PFSK-1 (cell line): ENCODE results near the gene KIRREL3.

Experiments
- FOXP2 ChIP-seq: optimal IDR thresholded peaks from 2 replicates; pipeline ENCODE3; 2011; ENCODE audit warnings: borderline replicate concordance, control low read depth, inconsistent platforms; ENCODE audit not compliant: insufficient read depth; ENCODE audit errors: extremely low read length, extremely low read depth
- POLR2AphosphoS5 ChIP-seq: IDR thresholded peaks from 2 replicates; pipeline ENCODE4 v1.6.1; 2012; ENCODE audit warnings: low read depth, mild to moderate bottlenecking, control low read depth, low read length, moderate library complexity
- SIN3A ChIP-seq: IDR thresholded peaks from 2 replicates; pipeline ENCODE4 v1.6.1; 2012; ENCODE audit warnings: mild to moderate bottlenecking, low read length, moderate library complexity, borderline replicate concordance; ENCODE audit not compliant: insufficient read depth
- TF ChIP-seq, protein P1 (sequence below), 2 experiments: IDR thresholded peaks; 2 replicates each; pipeline versions ENCODE4 v1.6.1 to v1.8.0; 2011 to 2012; ENCODE audit warnings: low read depth in 2 of 2, low read length in 2 of 2, control low read depth in 1 of 2, inconsistent platforms in 1 of 2, mild to moderate bottlenecking in 1 of 2, moderate library complexity in 1 of 2; ENCODE audit not compliant: insufficient read depth in 1 of 2

DNA sequence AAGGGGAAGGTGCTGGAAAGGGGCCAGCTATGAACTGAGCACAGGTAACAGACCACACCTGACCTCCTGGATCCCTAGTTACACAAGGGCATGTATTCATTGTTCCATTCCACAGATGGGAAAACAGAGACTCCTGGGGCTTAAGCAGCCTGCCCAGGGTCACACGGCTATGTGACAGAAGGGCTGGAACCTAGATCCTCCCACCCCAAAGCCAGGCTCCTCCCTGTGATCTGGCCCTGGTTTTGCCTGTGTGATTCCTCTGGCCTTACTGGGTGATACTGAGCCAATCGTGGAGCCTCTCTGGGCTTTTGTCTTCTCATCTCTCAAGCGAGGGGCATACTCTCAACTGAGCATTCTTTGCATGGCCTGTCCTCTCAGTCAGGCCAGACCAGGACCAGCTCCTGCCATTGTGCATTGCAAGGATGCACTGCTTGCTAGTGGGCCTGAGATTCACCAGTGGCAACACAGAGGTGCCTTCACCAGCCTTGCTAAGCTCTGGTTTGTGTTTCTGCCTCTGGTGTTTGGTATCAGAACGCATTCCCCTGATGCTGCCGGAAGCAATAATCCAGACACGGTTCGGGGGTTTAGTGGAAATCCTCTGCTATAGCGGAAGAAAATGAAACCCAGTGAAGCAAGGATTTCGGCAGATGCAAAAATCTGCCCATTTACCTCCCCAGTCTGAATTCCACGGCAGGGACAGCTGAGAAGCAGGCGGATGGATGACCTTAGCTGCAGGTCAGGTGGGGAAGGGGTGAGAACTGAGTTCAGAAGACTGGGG lies 418.5 kb downstream of the KIRREL3 start:
- TF ChIP-seq POLR2AphosphoS5 = no peak
- TF ChIP-seq FOXP2 = no peak
- TF ChIP-seq, protein P1, sequence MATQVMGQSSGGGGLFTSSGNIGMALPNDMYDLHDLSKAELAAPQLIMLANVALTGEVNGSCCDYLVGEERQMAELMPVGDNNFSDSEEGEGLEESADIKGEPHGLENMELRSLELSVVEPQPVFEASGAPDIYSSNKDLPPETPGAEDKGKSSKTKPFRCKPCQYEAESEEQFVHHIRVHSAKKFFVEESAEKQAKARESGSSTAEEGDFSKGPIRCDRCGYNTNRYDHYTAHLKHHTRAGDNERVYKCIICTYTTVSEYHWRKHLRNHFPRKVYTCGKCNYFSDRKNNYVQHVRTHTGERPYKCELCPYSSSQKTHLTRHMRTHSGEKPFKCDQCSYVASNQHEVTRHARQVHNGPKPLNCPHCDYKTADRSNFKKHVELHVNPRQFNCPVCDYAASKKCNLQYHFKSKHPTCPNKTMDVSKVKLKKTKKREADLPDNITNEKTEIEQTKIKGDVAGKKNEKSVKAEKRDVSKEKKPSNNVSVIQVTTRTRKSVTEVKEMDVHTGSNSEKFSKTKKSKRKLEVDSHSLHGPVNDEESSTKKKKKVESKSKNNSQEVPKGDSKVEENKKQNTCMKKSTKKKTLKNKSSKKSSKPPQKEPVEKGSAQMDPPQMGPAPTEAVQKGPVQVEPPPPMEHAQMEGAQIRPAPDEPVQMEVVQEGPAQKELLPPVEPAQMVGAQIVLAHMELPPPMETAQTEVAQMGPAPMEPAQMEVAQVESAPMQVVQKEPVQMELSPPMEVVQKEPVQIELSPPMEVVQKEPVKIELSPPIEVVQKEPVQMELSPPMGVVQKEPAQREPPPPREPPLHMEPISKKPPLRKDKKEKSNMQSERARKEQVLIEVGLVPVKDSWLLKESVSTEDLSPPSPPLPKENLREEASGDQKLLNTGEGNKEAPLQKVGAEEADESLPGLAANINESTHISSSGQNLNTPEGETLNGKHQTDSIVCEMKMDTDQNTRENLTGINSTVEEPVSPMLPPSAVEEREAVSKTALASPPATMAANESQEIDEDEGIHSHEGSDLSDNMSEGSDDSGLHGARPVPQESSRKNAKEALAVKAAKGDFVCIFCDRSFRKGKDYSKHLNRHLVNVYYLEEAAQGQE (IDR thresholded peaks at IDR 0.05; ENCODE audit: insufficient read depth in 1 of 2, low read depth in 2 of 2, low read length in 2 of 2) = no peak
- TF ChIP-seq SIN3A = no peak
